B cell (primary cell): ENCODE measurements around the gene SCN10A. TPM values are rescaled to one million over a fixed set of nuclear protein-coding genes. Genes with fewer than 3 reads are reported as not detected.

ENCODE experiments used
- ATAC-seq: fragments of 200-7000 bp; cut with Tn5 transposase; one replicate; pipeline ENCODE4 v1.10.0; 2021; ENCODE audit warnings: low read depth, mild to moderate bottlenecking, moderate number of reproducible peaks, moderate library complexity
- CTCF ChIA-PET: fragments of 350-600 bp; sonication (Branson Sonifier 250); formaldehyde crosslinking; loops from one replicate; lab custom pipeline; 2021; ENCODE audit warnings: antibody characterized with exemption, inconsistent platforms; lab: Charles Lee
- POLR2A ChIA-PET: fragments of 350-600 bp; sonication (Branson Sonifier 250); formaldehyde crosslinking; loops from one replicate; lab custom pipeline; 2021; ENCODE audit warnings: antibody characterized with exemption; lab: Charles Lee
- DNase-seq: peaks from one replicate; pipeline ENCODE4 v3.0.0; 2013
- H2AFZ ChIP-seq: 2 replicates; pipeline ENCODE4 v1.6.1; 2012; ENCODE audit warnings: mild to moderate bottlenecking, low read depth, low read length; ENCODE audit not compliant: insufficient read depth, poor library complexity, severe bottlenecking
- H3K27ac ChIP-seq, 2 donors: 1 replicate in 1 of 2; 2 replicates in 1 of 2; pipeline ENCODE4 v1.5.1; 2012 to 2013; ENCODE audit warnings: low read length in 2 of 2, mild to moderate bottlenecking in 2 of 2, moderate library complexity in 1 of 2
- H3K27me3 ChIP-seq, 4 experiments: fragments of 200-600 bp in 1 of 4; sonication (generic) in 1 of 4; replicated peaks in 1 of 4; 1 replicate in 2 of 4; 2 replicates in 2 of 4; pipeline versions ENCODE4 v1.6.1 to v1.7.0; 2013 to 2016; ENCODE audit warnings: low read length in 3 of 4, mild to moderate bottlenecking in 2 of 4, mixed read lengths in 1 of 4, moderate library complexity in 1 of 4; ENCODE audit not compliant: insufficient read depth in 4 of 4, control insufficient read depth in 3 of 4; ENCODE audit errors: control extremely low read depth in 1 of 4
- H3K36me3 ChIP-seq, 2 experiments: replicated peaks in 1 of 2; 1 replicate in 1 of 2; 2 replicates in 1 of 2; pipeline versions ENCODE4 v1.6.1 to v1.7.1; 2013; ENCODE audit warnings: low read length in 1 of 2; ENCODE audit not compliant: insufficient read depth in 2 of 2, control insufficient read depth in 1 of 2; ENCODE audit errors: control extremely low read depth in 1 of 2, extremely low read depth in 1 of 2
- H3K4me1 ChIP-seq, 2 donors: fragments of 200-600 bp in 1 of 2; sonication (generic) in 1 of 2; 1 replicate in 1 of 2; 2 replicates in 1 of 2; pipeline versions ENCODE4 v1.5.1 to v1.6.1; 2013 to 2017; ENCODE audit warnings: low read length in 2 of 2; ENCODE audit not compliant: control insufficient read depth in 2 of 2, insufficient read depth in 2 of 2
- H3K4me2 ChIP-seq: replicated peaks from 2 replicates; pipeline ENCODE3; 2012; ENCODE audit warnings: mild to moderate bottlenecking, low read depth, low read length; ENCODE audit not compliant: poor library complexity, severe bottlenecking
- H3K4me3 ChIP-seq, 5 experiments: fragments of 200-600 bp in 1 of 5; sonication (generic) in 1 of 5; 1 replicate in 3 of 5; 2 replicates in 2 of 5; pipeline versions ENCODE4 v1.5.1 to v1.7.0; 2011 to 2016; ENCODE audit warnings: low read length in 4 of 5, mild to moderate bottlenecking in 4 of 5, low read depth in 2 of 5, control low read depth in 1 of 5, moderate library complexity in 1 of 5; ENCODE audit not compliant: insufficient read depth in 1 of 5; ENCODE audit errors: control extremely low read depth in 1 of 5, extremely low read depth in 1 of 5
- H3K79me2 ChIP-seq: fragments of 200-600 bp; sonication (generic); one replicate; pipeline ENCODE4 v1.6.0; 2016; ENCODE audit warnings: low read length; ENCODE audit not compliant: control insufficient read depth, insufficient read depth
- H3K9ac ChIP-seq: fragments of 200-600 bp; sonication (generic); 2 replicates; pipeline ENCODE4 v1.6.1; 2017; ENCODE audit warnings: mild to moderate bottlenecking, low read length, moderate library complexity
- H3K9me3 ChIP-seq, 3 donors: one replicate each; pipeline versions ENCODE4 v1.6.1 to v1.7.1; 2013; ENCODE audit warnings: low read length in 2 of 3; ENCODE audit not compliant: control insufficient read depth in 2 of 3, insufficient read depth in 1 of 3; ENCODE audit errors: control extremely low read depth in 1 of 3
- H4K20me1 ChIP-seq: 2 replicates; pipeline ENCODE4 v1.6.0; 2012; ENCODE audit warnings: mild to moderate bottlenecking, low read length; ENCODE audit not compliant: insufficient read depth, control insufficient read depth, poor library complexity, severe bottlenecking
- H3K27ac Mint-ChIP-seq: one replicate; pipeline ENCODE4 v1.8.0; 2021; ENCODE audit warnings: mixed read lengths
- H3K27me3 Mint-ChIP-seq: one replicate; pipeline ENCODE4 v1.8.0; 2021; ENCODE audit warnings: mixed read lengths
- H3K4me1 Mint-ChIP-seq: one replicate; pipeline ENCODE4 v1.8.0; 2021; ENCODE audit warnings: mixed read lengths
- H3K4me3 Mint-ChIP-seq: one replicate; pipeline ENCODE4 v1.8.0; 2021; ENCODE audit warnings: mixed read lengths
- H3K9me3 Mint-ChIP-seq: one replicate; pipeline ENCODE4 v1.8.0; 2022; ENCODE audit warnings: mixed read lengths; ENCODE audit not compliant: insufficient read depth
- CTCF ChIP-seq: fragments of 200-600 bp; IDR thresholded peaks from one replicate; pipeline ENCODE4 v1.8.0; 2022; ENCODE audit warnings: antibody characterized with exemption, mild to moderate bottlenecking
- EZH2 ChIP-seq: IDR thresholded peaks from 2 replicates; pipeline ENCODE4 v1.6.1; 2012; ENCODE audit warnings: borderline replicate concordance, low read depth, mild to moderate bottlenecking, moderate library complexity, low read length; ENCODE audit not compliant: insufficient read depth, poor library complexity, severe bottlenecking
- WGBS: methylation state at CpG from one replicate; pipeline ENCODE4 v1.1.5; 2013; ENCODE audit warnings: missing lambda C conversion rate; ENCODE audit not compliant: insufficient coverage; 5-methylcytosine and 5-hydroxymethylcytosine counted together
- intact Hi-C: fragments of 100-400 bp; cut with micrococcal nuclease; formaldehyde crosslinking; loops from one replicate; pipeline ENCODE4 v1.10.0; 2022
- polyA plus RNA-seq: library from polyadenylated mRNA; depleted of rRNA; stranded (reverse); fragments of >200 nt; gene quantifications from 2 replicates; pipeline ENCODE4 v1.2.3, GENCODE V29; 2012
- total RNA-seq, 2 donors: library from RNA; stranded (reverse); fragments of 120-200 nt in 1 of 2; gene quantifications; 1 replicate in 1 of 2; 2 replicates in 1 of 2; pipeline versions ENCODE4 v1.2.3 to v1.2.4, GENCODE V29; 2013 to 2022

Gene SCN10A
- total and polyA plus RNA-seq, 2 donors (not counting 1 experiment from before 2014, with no cell fraction given), result not detected

DNA sequence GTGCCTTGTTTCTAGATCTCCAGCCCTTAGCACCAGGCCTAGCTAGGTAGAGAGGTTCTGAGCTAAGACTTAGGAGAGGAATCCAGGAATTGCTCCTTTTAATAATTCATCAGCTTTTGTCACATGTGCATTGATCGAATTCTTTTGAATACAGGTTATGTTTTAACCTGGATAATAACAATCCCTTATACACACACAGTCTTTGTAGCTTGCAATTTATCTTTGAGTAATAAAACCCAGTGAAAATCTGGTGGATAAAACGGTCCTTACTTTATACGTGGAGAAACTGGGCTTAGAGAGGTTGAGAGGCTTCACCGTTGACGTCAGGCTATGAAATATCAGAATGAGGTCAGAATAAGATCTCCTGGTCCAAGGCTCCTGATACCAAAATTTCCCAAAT lies 7.2 kb upstream of the SCN10A start:
- H3K4me1 Mint-ChIP-seq, result no peaks in the 10 kb centered on the region
- ATAC-seq (no peak), DNase-seq (no peak)
- POLR2A ChIA-PET, result no interaction called here
- H3K27ac ChIP-seq, result no peak overlapping the region
- H3K27ac Mint-ChIP-seq, result no peak overlapping the region
- H3K9me3 Mint-ChIP-seq, result peaks cover 2% of the 10 kb centered on the region
- no peak overlapping the region for H3K4me3 ChIP-seq
- CTCF ChIA-PET, result no interaction called here
- no peaks in the 10 kb centered on the region for H3K27me3 ChIP-seq
- no peaks in the 10 kb centered on the region for H3K4me1 ChIP-seq
- no peaks in the 10 kb centered on the region for H3K36me3 ChIP-seq
- H3K27me3 Mint-ChIP-seq, result peaks cover 24% of the 10 kb centered on the region
- no peak overlapping the region for H3K9ac ChIP-seq
- WGBS, result 88% methylated on average over 3 of the region's 5 CpGs
- intact Hi-C loops, result no loop called here
- H3K79me2 ChIP-seq, result no peaks in the 10 kb centered on the region
- H3K9me3 ChIP-seq, result peaks cover 0 to 6% (median 0%) of the 10 kb centered on the region in 3 donors
- no peaks in the 10 kb centered on the region for H4K20me1 ChIP-seq
- no peak for TF ChIP-seq EZH2
- no peak overlapping the region for H2AFZ ChIP-seq
- no peak overlapping the region for H3K4me2 ChIP-seq
- H3K4me3 Mint-ChIP-seq, result no peak overlapping the region

DNA sequence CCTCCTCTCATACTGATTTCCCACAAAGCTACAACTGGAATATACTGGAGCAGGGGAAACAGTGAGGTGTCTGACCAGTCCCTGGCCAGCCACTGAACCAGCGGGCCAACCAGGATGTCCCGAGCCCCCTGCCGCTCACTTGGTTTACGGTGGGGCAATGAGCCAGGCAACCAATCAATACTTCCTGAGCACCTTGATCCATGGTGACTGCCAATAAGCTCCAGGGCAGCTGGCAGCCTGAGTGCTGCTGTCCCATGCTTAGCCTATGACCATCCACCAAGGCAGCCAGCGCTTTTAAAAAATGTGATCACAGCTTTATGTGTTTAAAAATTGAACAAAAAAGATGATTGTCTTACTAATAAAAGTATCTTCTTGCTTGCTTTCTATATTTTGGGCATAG lies 4.2 kb downstream of the SCN10A start:
- H3K9ac ChIP-seq, result no peak overlapping the region
- no peaks in the 10 kb centered on the region for H3K9me3 Mint-ChIP-seq

More for the DNA sequence above, 4.2 kb downstream of the SCN10A start:
- intact Hi-C loops, result no loop called here
- ChIA-PET POLR2A (no interaction called here), CTCF (no interaction called here)
- ATAC-seq (no peak), DNase-seq (no peak)
- H2AFZ ChIP-seq, result no peak overlapping the region
- H4K20me1 ChIP-seq, result no peaks in the 10 kb centered on the region
- H3K4me1 ChIP-seq, result no peaks in the 10 kb centered on the region
- no peaks in the 10 kb centered on the region for H3K36me3 ChIP-seq
- Mint-ChIP-seq H3K4me1 (no peaks in the 10 kb centered on the region), H3K4me3 (no peak overlapping the region), H3K27ac (no peak overlapping the region), H3K27me3 (peaks cover 12% of the 10 kb centered on the region)
- no peak overlapping the region for H3K4me3 ChIP-seq
- no peaks in the 10 kb centered on the region for H3K79me2 ChIP-seq
- no peak overlapping the region for H3K27ac ChIP-seq
- H3K4me2 ChIP-seq, result no peak overlapping the region
- no peaks in the 10 kb centered on the region for H3K9me3 ChIP-seq
- no peak for TF ChIP-seq CTCF
- no peak for TF ChIP-seq EZH2
- H3K27me3 ChIP-seq, result peaks cover 0 to 6% (median 2%) of the 10 kb centered on the region in 4 experiments
- WGBS, result 98% methylated on average over 4 of the region's 5 CpGs
